Activated CD8-positive, alpha-beta memory T cell treated with anti-CD3 and anti-CD28 coated beads, Interleukin-2, amount 50 U/mL, for 4 hours (primary cell): ENCODE data around the gene RBMX.
"Not testable (repeated sequence)": the region's sequence is repeated elsewhere in the genome, so short reads cannot be mapped to it uniquely, and the experiment has no call there.

ENCODE experiments used
- DNase-seq: peaks from one replicate; pipeline ENCODE4 v3.0.0-alpha.2; 2020

RBMX gene

DNA sequence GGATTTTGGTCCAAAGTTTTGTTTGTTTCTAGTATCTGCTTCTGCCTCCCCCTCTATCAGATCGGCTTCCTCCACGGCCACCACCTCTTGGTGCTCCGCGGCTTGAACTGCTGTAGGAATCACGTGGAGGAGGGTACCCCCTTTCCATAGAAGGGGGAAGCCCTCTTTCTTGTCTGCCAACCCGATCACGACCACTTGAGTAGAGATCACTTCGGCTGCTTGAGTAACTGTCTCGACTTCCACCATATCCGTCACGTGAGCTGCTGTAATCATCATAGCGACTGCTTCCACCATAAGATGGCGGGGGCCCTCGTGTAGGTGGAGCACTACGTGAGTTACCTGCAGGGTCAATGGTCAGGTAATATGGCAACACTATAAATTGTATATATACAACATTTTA is 6.4 kb downstream of the RBMX start:
- not testable (repeated sequence) for DNase-seq

DNA sequence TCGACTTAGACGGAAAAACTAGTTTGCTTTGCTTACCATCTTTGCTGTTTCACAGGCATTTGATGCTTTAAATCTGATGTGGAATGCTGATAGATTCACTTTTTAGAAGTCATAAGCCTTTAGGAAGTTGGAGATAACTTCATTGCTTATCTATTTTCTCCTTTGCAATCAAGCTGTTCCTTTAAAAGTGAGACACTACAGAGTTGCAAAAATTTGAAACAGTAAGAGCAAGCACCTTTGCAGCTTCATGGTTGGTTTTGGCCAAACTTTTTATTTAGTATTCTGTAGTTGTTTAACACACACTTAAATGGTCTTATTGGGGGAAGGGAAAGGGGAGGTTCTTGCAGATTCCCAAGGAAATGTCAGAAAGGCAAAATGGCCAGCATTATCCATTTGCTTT is 7.3 kb downstream of the RBMX start:
- DNase-seq = not testable (repeated sequence)

DNA sequence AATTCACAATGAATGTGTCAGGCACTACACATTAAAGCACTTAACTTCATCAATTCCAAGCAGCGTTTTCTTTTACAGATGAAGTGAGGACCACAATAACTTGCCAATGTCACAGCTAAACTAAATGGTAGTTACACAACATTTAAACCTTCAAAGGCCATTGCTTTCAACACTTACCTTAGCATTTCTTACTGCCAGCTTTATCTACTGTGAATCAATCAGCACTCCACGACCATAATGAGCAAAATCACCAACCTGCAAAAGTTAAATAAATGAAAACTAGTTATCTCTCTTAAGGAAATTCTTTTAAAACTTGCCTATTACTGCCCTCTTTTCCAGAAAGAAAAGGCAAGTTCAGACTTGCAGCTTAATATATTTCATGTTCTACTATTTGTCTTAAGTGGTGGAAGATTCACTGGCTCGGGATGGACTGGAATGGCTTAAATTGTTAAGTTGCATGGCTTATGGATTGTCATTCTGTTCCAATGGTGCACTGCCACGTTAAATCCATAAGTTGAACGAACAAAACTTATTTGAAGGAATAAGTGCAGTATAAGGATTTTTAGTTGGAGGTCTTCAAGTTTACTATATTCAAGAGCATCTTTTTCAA is 8.3 kb downstream of the RBMX start:
- DNase-seq = no peak

DNA sequence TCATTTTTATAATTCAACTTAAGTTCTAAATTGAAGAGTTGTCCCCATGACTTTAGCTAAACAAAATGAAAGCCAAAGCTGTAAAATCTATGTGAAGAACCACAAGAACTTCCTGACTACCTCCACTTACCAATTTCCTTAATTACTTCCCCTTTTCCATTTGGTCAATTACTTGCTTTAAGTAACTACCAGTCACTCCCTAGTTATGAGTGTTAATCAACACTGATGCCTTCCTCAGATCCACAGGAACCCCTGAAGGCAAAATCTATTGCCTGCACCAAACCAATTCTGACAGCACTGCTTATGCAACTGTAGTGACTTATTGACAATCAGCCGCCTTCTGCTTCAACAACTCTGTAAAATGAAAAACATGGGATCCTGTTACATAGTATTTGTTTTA is 10.5 kb downstream of the RBMX start:
- DNase-seq = no peak

DNA sequence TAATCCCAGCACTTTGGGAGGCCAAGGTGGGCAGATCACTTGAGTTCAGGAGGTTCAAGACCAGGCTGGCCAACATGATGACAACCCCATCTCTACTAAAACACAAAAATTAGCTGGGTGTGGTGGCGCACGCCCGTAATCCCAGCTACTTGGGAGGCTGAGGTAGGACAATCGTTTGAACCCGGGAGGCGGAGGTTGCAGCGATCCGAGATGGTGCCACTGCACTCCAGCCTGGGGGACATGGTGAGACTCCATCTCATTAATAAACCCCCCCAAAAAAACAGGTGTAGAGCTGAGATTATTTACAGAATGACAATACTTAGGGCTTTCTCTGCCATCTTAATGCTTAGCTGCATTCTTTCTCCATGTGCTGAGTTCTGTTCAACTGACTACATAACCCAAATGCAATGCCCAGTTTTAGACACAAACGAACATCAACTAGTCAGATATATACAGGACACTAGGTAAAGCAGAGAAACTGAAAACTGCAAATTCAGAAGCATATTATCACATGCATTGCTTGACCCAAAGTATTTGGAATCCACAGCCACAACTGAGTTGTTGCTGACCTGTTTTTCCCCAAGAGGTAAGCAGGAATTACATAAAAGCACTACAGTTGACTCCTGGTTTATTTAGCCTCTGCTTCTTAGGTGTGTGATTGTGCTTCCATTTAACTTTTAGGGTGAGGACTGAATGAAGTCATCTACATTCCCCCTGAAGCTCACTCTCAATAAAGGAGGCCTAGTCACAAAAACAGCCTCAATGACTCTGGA is 12.1 kb downstream of the RBMX start:
- DNase-seq = no peak

DNA sequence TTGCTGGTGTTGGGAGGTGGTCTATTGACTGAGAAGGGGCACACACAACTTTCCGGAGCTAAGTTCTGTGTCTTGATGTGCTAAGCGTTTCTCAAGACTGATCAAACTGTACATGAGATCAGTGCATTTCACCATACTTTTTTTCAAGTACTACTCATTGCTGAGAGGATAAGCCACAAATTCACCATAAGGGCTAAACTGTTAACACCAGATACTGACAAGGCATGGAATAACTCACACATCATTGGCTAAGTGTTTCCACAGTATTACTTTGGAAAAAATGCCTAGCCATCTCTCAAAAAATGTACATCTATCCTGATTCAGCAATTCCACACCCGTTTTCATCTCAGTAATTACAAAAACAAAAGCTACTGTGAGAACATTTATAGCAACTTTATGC is 13.0 kb downstream of the RBMX start:
- no peak for DNase-seq

DNA sequence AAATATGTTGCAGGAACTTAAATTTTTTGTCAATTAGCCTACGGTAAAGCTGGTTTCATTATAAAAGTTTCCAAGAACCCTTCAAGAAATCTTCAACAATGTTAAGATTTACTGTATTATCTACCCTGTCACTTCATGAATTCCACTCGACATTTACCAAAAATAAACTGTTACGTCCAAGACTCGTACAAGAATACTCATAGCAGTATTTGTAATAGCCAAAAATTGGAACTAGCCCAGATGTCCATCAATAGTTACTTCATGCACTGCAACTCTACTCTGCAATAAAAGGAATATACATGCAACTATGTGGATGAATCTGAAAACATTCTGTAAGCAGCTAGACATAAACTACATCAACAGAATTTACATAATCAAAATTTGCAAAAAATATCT is 13.4 kb downstream of the RBMX start:
- DNase-seq = no peak

DNA sequence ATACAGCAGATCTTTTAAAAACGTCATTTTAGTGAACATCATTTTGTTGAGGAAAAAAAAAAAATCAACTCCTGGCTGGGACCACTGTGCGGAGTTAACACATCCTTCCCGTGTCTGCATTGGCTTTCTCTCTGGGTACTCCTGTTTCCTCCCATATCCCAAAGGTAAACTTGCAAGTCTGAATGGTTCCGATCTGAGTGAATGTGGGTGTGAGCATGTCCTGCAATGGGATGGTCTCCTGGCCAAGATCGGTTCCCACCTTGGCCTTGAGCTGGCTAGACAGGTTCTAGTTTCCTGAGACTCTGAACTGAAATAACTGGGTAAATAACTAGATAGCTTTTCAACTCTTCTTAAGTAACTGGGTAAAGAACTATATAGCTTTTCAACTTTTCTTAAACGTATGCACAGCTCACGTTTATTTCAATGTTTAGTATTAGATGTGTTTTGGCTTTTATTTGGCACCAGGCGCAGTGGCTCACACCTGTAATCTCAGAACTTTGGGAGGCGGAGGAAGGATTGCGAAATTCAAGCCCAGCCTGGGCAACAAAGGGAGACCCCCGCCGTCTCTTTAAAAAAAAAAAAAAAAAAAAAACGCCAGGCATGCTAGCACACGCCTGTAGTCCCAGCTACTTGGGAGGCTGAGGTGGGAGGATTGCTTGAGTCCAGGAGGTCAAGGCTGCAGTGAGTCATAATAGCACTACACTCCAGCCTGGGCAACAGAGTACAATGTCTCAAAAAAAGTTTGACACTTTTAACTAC is 14.0 kb downstream of the RBMX start:
- no peak for DNase-seq

DNA sequence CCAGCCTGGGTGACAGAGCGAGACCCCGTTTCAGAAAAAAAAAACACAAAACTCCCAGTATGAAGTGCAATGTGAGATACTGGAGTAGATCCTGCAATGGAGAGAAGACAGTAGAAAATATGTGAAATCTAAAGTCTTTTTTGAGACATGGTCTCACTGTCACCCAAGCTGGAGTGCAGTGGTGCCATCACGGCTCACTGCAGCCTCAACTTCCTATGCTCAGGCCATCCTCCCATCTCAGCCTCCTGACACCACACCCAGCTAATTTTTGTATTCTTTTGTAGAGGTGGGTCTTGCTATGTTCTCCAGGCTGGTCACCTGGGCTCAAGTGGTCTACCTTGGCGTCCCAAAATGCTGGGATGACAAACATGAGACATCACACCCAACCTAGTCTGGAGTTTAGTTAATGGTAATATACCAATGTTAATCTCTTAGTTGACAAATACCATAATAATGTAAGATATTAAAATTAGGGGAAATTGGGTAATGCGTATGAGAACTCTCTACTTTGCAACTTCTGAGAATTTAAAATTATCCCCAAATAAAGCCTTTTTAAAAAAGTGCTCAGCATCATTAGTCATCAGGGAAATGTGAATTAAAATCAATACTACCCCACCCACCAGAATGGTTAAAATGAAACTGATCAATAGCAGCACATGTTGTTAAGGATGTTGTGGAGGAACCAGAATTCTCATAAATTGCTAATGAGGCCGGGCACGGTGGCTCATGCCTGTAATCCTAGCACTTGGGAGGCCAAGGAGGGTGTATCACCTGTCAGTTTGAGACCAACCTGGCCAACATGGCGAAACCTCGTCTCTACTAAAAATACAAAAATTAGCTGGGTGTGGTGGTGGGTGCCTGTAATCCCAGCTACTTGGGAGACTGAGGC is 15.0 kb downstream of the RBMX start:
- no peak for DNase-seq

DNA sequence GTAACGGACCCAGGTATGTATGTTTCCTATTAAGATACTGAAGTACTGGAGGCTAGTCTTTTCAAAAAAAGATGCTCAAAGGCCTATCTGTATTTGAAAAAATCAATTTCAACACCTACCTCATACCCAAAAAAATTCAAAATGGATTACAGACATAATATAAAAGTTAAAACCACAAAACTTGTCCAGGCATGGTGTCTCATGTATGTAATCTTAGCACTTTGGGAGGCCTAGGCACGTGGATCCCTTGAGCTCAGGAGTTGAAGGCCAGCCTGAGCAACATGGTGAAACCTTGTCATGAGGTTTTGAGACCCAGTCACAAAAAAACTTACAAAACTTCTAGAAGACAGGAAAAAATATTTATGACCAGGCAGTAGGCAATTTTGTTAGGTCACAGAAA is 16.7 kb downstream of the RBMX start:
- no peak for DNase-seq

DNA sequence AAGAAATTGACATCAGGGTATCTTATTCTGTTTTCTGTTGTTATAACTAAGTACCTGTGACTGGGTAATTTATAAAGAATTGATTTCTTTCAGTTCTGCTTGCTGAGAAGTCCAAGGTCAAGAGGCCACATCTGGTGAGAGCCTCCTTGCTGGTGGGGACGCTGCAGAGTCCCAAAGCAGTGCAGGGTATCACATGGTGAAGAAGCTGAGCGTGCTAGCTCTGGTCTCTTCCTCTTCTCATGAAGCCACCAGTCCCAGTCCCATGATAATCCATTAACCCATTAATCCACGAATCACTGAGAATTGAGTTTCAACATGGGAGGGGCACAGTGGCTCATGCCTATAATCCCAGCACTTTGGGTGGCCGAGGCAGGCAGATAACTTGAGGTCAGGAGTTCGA is 18.0 kb downstream of the RBMX start:
- DNase-seq = no peak

DNA sequence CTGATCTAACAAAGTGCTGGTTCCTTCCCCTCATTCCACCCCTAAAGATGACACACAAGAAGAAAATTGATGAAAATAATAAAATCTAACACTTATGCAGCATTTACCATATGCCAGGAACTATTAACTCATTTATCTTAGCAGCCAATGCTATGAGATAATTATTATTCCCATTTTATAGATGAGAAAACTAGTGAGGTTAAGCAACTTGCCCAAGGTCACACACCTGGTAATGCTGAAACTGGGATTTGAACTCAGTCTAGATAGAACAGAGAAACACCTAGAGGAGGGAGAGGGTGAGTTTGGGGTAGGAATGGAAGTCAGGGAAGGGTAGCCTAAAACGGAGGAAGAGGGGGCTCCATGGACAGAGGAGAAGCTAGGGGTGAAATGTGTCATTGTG is 18.6 kb downstream of the RBMX start:
- no peak for DNase-seq

DNA sequence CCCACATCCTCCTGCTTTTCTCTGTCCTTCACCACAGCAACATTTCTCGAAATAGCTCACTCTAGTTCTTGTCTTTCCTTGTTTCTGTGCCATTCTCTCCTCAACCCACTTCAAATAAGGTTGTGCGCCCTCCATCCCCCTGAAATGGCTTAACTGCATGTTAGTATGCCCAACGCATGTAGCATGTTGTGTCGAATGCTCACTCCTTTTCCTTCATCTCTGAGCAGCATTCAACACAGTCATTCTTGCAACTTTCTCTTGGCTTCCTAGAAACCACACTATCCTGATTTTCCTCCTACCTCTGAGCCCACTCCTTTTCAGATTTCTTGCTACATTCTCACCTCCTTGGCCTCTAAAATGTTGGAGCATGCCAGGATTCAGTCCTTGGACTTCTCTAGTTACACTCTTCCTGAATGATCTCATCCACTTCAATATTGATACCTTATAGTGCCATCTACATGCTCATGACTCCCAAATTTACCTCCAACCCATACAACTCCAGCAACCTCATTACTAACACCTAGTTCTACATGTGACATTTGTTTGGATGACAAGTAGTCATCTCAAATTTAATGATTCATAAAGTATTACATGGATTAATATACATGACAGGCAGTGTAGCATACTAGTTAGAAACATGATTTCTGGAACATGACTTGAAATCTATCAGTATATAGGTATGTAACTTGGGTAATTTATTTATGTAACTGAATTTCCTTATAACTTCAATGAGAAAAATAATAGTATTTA is 22.3 kb downstream of the RBMX start:
- DNase-seq = no peak

DNA sequence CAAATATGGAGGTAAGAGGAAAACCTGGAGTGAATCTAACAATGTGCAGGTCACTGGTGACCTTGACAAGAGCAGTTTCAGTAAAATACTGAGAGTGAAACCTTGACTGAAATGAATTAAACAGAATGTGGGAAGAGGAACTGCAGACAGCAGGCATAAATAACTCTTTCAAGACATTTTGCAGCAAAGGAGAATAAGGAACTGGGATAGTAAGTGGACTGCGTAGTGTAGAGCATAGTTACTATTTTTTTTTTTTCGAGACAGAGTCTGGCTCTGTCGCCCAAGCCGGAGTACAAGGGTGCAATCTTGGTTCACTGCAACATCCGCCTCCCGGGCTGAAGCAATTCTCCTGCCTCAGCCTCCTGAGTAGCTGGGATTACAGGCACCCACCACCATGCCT is 24.0 kb downstream of the RBMX start:
- DNase-seq = no peak

DNA sequence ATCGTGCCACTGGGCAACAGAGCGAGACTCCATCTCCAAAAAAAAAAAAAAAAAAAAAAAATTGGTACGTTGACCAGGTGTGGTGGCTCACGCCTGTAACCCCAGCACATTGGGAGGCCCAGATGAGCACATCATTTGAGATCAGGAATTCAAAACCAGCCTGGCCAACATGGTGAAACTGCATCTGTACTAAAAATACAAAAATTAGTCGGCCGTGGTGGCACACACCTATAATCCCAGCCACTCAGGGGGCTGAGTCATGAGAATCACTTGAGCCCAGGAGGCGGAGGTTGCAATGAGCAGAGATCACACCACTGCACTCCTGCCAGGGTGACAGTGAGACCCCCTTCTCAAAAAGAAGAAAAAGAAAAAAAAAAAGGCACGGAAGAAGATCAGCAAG is 24.5 kb downstream of the RBMX start:
- no peak for DNase-seq

DNA sequence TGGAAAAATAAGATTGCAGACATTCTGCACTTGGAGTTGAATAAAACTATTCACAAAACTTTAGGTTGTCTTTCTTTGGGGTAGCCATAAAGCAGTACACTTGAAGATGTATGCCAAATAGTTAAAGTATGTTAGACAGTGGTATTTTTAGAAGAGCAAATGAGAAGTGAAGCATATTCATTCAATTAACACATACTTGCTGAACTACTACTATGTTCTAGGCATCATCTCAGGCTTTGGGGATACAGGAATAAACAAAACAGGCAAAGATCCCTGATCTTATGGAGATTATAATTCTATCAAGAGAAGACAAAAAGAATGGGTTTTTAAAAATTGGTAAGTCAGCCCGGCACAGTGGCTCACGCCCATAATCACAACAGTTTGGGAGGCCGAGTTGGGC is 29.0 kb downstream of the RBMX start:
- DNase-seq = no peak

DNA sequence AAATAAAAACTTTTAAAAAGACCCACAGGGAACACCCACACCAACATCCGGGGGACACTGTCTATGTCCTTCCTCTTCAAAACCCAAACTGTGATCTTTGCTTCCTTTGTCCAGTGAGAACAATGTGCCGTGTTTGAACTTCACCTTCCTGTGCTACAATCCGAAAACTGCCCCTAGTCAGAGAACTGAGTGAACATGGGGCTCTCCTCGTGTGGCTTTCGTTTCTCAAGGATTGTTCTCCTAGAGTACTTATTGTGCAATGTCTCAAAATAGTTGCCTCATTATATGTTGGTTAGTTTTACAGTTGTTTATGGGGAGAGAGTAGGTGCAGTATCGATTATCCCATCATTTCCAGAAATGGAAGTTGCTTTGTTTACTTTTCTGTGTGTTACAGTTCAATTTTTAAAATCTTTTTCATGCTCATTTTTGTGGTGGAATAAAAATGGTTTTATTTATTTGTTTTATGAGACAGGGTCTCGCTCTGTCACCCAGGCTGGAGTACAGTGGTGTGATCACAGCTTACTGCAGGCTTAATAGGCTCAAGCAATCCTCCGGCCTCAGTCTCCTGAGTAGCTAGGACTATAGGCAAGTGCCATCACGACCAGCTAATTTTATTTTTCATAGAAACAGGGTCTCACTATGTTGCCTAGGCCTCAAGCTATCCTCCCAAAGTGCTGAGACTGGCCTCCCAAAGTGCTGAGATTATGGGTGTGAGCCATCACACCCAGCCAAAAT is 29.9 kb downstream of the RBMX start:
- no peak for DNase-seq

DNA sequence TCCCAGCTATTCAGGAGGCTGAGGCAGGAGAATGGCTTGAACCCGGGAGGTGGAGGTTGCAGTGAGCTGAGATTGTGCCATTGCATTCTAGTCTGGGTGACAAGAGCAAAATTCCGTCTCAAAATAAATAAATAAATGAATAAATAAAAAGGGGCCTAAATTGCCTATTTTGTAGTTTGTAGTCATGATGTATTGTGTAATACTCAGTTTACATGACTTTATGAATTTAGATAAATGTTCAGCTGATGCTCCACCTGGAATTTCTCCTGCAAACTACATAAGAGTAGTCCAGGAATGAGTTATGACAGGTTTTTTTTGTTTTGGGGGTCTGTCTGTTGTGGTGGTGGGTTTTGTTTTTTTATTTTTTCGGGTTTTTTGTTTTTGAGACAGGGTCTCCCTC is 31.1 kb downstream of the RBMX start:
- DNase-seq = no peak

DNA sequence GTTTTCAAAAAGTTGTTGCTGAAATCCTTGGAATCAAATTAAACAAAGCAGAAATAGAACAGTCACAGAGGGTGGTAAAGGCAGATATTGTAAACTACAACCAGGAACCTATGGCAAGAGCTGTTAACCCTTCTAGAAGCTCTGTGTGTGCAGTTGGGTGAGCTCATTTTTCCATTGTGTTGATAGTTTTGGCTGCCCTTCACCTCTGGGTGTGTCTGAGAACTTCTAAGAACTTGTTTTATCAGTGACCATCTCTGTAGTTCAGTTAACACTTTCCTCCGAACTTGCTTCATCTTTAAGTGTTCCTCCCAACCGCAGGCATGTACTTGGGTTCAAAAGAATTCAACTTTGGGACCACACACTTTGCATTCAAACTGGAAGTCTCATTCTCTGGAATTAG is 32.7 kb downstream of the RBMX start:
- DNase-seq = no peak

DNA sequence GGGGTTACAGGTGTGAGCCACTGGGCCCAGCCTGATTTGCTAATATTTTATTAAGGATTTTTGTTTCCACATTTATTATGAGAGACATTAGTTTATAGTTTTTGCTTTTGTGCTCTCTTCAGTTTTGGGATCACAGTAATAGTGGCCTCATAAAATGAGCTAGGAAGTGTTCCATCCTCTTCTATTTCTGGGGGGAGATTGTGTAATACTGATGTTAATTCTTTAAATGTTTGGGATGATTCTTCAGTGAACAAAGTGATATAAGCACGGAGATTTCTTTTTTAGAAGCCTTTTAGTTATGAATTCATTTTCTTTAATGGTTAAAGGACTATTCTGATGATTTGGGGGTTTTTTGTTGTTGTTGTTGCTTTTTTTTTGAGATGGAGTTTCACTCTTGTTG is 41.3 kb downstream of the RBMX start:
- no peak for DNase-seq

DNA sequence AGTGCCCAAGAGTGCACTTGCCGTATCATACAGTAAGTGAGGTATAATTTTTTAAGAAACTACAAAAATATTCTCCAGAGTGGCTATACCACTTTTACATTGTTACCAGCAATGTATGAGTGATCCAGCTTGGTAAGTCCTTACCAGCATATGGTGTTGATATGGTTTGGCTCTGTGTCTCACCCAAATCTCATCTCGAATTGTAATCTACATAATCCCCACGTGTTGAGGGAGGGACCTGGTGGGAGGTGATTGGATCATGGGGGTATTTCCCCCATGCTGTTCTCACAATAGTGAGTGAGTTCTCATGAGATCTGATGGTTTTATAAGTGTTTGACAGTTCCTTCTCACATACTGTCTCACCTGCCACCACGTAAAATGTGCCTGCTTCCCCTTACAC is 44.8 kb downstream of the RBMX start:
- DNase-seq = no peak

DNA sequence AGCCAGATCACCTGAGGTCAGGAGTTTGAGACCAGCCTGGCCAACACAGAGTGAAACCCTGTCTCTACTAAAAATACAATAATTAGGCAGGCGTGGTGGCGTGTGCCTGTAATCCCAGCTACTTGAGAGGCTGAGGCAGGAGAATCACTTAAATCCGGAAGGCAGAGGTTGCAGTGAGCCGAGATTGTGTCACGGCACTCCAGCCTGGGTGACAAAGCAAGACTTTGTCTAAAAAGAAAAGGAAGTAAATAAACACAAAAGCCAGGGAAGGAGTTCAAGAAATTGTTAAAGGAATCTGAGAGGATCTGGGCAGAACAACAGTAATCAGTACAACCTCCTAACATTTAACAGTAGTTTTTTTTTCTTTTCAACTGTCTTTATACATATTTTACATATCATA is 51.1 kb downstream of the RBMX start:
- no peak for DNase-seq
